ENCODE data around the gene ADAM22. TPM values are rescaled to one million over a fixed set of nuclear protein-coding genes. Genes with fewer than 3 reads are reported as not detected.

ADAM22 gene
- total RNA-seq, 1 experiment from 2014 or later: 10.0 TPM

DNA sequence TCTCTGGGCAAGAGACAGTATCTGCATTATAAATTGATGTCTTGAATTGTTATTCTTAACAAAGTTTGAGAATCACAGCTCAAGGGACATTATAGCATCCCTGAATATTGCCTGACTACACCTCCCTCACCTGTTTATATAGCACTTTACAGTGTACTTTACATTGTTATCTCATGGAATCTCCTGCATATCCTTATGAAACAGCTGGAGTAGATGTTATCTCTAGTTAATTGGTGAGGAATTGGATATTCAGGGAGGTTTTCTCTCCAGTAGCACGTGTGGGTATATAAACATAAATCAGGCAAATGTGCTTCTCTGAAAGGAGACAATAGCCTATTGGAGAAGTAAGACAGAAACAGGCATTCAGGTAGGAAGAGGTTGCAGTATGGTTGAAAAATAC, 168.6 kb downstream of the ADAM22 start:
- Histone ChIP-seq H3K9me3 (ENCODE audit: control insufficient read depth in 1 of 2, insufficient read depth in 1 of 2, low read depth in 1 of 2, low read length in 2 of 2) (no peaks in the 10 kb centered on the region), H2AFZ (ENCODE audit: low read depth, low read length, poor library complexity, severe bottlenecking) (no peak overlapping the region), H3K4me3 (replicated peaks in 1 of 2; ENCODE audit: low read depth in 1 of 2, low read length in 2 of 2) (no peak overlapping the region), H4K20me1 (ENCODE audit: insufficient read depth) (no peaks in the 10 kb centered on the region), H3K9ac (ENCODE audit: low read length) (no peak overlapping the region), H3K4me2 (ENCODE audit: low read length) (no peak overlapping the region), H3K36me3 (ENCODE audit: control insufficient read depth in 1 of 2, insufficient read depth in 2 of 2, low read length in 2 of 2) (no peaks in the 10 kb centered on the region), H3K4me1 (ENCODE audit: control insufficient read depth in 1 of 2, insufficient read depth in 2 of 2, low read length in 2 of 2) (no peaks in the 10 kb centered on the region), H3K27ac (ENCODE audit: low read depth, low read length) (no peak overlapping the region), H3K79me2 (ENCODE audit: insufficient read depth, low read length) (no peaks in the 10 kb centered on the region), H3K9me2 (ENCODE audit: insufficient read depth) (no peaks in the 10 kb centered on the region), H3K27me3 (ENCODE audit: insufficient read depth, low read length) (no peaks in the 10 kb centered on the region)
- ATAC-seq (no peak), DNase-seq (ENCODE audit: low read depth, low spot score) (no peak)
- BruUV-seq (replicated peaks): no TSS peak
- intact Hi-C loops (cut with micrococcal nuclease): no loop called here
- POLR2A ChIA-PET: no interaction called here
- RAD21 ChIA-PET (ENCODE audit: low non-redundant PET in 1 of 2, low total read pairs in 2 of 2, uncharacterized antibody in 2 of 2, unreplicated experiment in 2 of 2): no interaction called here
- TF ChIP-seq SIN3A (IDR thresholded peaks at IDR 0.05; ENCODE audit: low read depth) (no peak), ZFX (IDR thresholded peaks at IDR 0.05) (no peak)
- CTCF ChIA-PET: no interaction called here

GRCh38 chr7:88104732-88105131, 170.7 kb downstream of the ADAM22 start:
- DNase-seq (ENCODE audit: low read depth, low spot score) (no peak), ATAC-seq (no peak)
- TF ChIP-seq ATF3 (IDR thresholded peaks at IDR 0.05): no peak
- no peak for TF ChIP-seq YY1 (IDR thresholded peaks at IDR 0.05; ENCODE audit: extremely low read depth, insufficient replicate concordance, low read depth, low read length)
- TF ChIP-seq CEBPB (IDR thresholded peaks at IDR 0.05; ENCODE audit: low read depth): no peak
- no peak for TF ChIP-seq EZH2 (IDR thresholded peaks at IDR 0.05)
- TF ChIP-seq, protein P1, sequence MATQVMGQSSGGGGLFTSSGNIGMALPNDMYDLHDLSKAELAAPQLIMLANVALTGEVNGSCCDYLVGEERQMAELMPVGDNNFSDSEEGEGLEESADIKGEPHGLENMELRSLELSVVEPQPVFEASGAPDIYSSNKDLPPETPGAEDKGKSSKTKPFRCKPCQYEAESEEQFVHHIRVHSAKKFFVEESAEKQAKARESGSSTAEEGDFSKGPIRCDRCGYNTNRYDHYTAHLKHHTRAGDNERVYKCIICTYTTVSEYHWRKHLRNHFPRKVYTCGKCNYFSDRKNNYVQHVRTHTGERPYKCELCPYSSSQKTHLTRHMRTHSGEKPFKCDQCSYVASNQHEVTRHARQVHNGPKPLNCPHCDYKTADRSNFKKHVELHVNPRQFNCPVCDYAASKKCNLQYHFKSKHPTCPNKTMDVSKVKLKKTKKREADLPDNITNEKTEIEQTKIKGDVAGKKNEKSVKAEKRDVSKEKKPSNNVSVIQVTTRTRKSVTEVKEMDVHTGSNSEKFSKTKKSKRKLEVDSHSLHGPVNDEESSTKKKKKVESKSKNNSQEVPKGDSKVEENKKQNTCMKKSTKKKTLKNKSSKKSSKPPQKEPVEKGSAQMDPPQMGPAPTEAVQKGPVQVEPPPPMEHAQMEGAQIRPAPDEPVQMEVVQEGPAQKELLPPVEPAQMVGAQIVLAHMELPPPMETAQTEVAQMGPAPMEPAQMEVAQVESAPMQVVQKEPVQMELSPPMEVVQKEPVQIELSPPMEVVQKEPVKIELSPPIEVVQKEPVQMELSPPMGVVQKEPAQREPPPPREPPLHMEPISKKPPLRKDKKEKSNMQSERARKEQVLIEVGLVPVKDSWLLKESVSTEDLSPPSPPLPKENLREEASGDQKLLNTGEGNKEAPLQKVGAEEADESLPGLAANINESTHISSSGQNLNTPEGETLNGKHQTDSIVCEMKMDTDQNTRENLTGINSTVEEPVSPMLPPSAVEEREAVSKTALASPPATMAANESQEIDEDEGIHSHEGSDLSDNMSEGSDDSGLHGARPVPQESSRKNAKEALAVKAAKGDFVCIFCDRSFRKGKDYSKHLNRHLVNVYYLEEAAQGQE (IDR thresholded peaks at IDR 0.05; ENCODE audit: low read depth): no peak
- TF ChIP-seq RAD21 (IDR thresholded peaks at IDR 0.05; ENCODE audit: low read depth): no peak
- TF ChIP-seq SRF (IDR thresholded peaks at IDR 0.05; ENCODE audit: low read depth): no peak
- TF ChIP-seq CBX3 (IDR thresholded peaks at IDR 0.05; ENCODE audit: low read depth): no peak
- TF ChIP-seq EZH2phosphoT487 (IDR thresholded peaks at IDR 0.05; ENCODE audit: borderline replicate concordance): no peak
- TF ChIP-seq, protein P2, sequence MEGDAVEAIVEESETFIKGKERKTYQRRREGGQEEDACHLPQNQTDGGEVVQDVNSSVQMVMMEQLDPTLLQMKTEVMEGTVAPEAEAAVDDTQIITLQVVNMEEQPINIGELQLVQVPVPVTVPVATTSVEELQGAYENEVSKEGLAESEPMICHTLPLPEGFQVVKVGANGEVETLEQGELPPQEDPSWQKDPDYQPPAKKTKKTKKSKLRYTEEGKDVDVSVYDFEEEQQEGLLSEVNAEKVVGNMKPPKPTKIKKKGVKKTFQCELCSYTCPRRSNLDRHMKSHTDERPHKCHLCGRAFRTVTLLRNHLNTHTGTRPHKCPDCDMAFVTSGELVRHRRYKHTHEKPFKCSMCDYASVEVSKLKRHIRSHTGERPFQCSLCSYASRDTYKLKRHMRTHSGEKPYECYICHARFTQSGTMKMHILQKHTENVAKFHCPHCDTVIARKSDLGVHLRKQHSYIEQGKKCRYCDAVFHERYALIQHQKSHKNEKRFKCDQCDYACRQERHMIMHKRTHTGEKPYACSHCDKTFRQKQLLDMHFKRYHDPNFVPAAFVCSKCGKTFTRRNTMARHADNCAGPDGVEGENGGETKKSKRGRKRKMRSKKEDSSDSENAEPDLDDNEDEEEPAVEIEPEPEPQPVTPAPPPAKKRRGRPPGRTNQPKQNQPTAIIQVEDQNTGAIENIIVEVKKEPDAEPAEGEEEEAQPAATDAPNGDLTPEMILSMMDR (IDR thresholded peaks at IDR 0.05 in 2 of 3, conservative IDR thresholded peaks at IDR 0.05 in 1 of 3; ENCODE audit: borderline replicate concordance in 1 of 3, insufficient read depth in 1 of 3, low read depth in 2 of 3, low read length in 2 of 3): no peak
- TF ChIP-seq ZFX (IDR thresholded peaks at IDR 0.05): no peak
- TF ChIP-seq, protein P3, sequence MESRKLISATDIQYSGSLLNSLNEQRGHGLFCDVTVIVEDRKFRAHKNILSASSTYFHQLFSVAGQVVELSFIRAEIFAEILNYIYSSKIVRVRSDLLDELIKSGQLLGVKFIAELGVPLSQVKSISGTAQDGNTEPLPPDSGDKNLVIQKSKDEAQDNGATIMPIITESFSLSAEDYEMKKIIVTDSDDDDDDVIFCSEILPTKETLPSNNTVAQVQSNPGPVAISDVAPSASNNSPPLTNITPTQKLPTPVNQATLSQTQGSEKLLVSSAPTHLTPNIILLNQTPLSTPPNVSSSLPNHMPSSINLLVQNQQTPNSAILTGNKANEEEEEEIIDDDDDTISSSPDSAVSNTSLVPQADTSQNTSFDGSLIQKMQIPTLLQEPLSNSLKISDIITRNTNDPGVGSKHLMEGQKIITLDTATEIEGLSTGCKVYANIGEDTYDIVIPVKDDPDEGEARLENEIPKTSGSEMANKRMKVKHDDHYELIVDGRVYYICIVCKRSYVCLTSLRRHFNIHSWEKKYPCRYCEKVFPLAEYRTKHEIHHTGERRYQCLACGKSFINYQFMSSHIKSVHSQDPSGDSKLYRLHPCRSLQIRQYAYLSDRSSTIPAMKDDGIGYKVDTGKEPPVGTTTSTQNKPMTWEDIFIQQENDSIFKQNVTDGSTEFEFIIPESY (IDR thresholded peaks at IDR 0.05; ENCODE audit: extremely low read depth, insufficient replicate concordance, low read length): no peak
- POLR2A ChIA-PET: no interaction called here
- Histone ChIP-seq H3K4me3 (replicated peaks in 1 of 2; ENCODE audit: low read depth in 1 of 2, low read length in 2 of 2) (no peak overlapping the region), H2AFZ (ENCODE audit: low read depth, low read length, poor library complexity, severe bottlenecking) (no peak overlapping the region), H4K20me1 (ENCODE audit: insufficient read depth) (no peaks in the 10 kb centered on the region), H3K9ac (ENCODE audit: low read length) (no peak overlapping the region), H3K79me2 (ENCODE audit: insufficient read depth, low read length) (no peaks in the 10 kb centered on the region), H3K27ac (ENCODE audit: low read depth, low read length) (no peak overlapping the region), H3K9me3 (ENCODE audit: control insufficient read depth in 1 of 2, insufficient read depth in 1 of 2, low read depth in 1 of 2, low read length in 2 of 2) (no peaks in the 10 kb centered on the region), H3K9me2 (ENCODE audit: insufficient read depth) (no peaks in the 10 kb centered on the region), H3K36me3 (ENCODE audit: control insufficient read depth in 1 of 2, insufficient read depth in 2 of 2, low read length in 2 of 2) (no peaks in the 10 kb centered on the region), H3K4me2 (ENCODE audit: low read length) (no peak overlapping the region), H3K27me3 (ENCODE audit: insufficient read depth, low read length) (no peaks in the 10 kb centered on the region), H3K4me1 (ENCODE audit: control insufficient read depth in 1 of 2, insufficient read depth in 2 of 2, low read length in 2 of 2) (no peaks in the 10 kb centered on the region)
- no TSS peak for BruUV-seq (replicated peaks)
- RAD21 ChIA-PET (ENCODE audit: low non-redundant PET in 1 of 2, low total read pairs in 2 of 2, uncharacterized antibody in 2 of 2, unreplicated experiment in 2 of 2): no interaction called here
- intact Hi-C loops (cut with micrococcal nuclease): no loop called here
- CTCF ChIA-PET: no interaction called here
